HG03060 (cell line): ENCODE measurements around the gene VDAC2.

Experiments used
- ATAC-seq: cut with Tn5 transposase; IDR thresholded peaks from one replicate; pipeline ENCODE4 v1.9.1; 2021; ENCODE audit warnings: low read depth, moderate number of reproducible peaks; ENCODE audit not compliant: unreplicated experiment

The VDAC2 gene

DNA sequence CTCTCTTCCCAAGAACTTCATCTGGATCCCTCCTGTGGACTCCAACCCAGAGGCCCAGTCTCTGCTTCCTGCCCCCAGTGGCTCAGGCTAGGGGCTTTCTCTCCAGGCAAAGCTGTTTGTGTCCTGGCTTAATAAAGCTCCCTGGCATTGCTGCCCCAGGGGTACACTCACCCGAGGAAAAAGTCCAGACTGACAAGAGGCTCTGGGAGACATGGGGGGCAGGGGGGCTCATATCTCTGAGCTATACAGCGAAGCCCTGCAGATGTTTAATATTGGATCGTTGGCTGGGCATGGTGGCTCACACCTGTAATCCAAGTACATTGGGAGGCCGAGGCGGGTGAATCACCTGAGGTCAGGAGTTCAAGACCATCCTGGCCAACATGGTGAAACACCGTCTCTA, 35.9 kb downstream of the VDAC2 start:
- ATAC-seq = no peak

- ATAC-seq = no peak
Measured at GRCh38 chr10:75247797-75248196, 37.2 kb downstream of the VDAC2 start.

DNA sequence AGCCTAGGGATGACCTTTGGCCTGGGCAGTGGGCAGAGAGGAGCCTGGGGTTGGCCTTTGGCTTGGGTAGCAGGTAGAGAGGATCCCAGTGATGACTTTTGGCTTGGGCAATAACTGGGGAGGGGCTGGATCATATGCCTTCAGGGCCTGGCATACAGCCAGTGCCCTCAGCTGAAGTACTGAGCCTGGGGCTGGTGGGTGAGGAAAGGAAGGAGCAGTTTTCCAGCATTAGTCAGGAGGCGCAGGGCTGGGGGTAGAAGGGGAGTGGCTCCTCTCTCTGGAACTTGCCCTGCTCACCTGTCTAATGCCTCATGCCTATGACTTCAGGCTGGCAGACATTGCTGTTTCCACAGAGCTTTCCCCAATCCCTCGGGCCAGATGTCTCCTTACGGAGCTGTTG, 40.3 kb downstream of the VDAC2 start:
- no peak for ATAC-seq

GRCh38 chr10:75253281-75254220, 43.0 kb downstream of the VDAC2 start:
- no peak for ATAC-seq

DNA sequence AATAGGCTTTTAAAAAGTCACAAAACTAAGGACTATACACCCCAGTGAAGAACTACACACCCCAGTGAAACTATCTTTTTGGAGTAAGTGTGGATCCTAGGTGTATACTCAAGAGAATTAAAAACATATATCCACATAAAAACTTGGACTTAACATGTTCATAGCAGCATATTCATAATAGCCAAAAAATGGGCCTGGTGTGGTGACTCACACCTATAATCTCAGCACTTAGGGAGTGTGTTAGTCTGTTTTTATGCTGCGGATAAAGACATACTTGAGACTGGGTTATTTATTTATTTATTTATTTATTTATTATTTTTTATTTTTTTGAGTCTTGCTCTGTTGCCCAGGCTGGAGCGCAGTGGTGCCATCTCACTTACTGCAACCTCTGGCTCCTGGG, 44.1 kb downstream of the VDAC2 start:
- no peak for ATAC-seq

DNA sequence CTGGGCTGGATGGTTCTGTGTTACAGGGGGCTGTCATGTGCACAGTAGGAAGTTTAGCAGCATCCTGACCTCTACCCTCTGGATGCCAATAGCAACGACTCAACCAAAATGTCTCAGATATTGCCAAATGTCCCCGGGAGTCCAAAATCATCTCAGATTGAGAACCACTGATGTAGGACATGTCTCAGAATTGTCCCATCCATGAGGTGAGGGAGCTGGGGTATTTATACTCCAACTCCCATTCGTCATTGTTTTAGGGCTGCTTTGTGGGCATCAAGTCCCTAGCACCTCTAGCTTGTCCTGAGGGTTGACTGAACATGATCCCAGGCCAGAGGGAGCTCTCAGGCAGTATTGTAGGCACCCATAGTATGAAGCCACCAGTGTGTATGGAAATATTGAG, 50.4 kb downstream of the VDAC2 start:
- no peak for ATAC-seq

- ATAC-seq = no peak
Measured at GRCh38 chr10:75261813-75262705, 51.5 kb downstream of the VDAC2 start.

- no peak for ATAC-seq
Measured at GRCh38 chr10:75263806-75264205, 53.2 kb downstream of the VDAC2 start.

- ATAC-seq = no peak
Measured at GRCh38 chr10:75265856-75266255, 55.3 kb downstream of the VDAC2 start.

- ATAC-seq = no peak
Measured at GRCh38 chr10:75266945-75267344, 56.3 kb downstream of the VDAC2 start.

DNA sequence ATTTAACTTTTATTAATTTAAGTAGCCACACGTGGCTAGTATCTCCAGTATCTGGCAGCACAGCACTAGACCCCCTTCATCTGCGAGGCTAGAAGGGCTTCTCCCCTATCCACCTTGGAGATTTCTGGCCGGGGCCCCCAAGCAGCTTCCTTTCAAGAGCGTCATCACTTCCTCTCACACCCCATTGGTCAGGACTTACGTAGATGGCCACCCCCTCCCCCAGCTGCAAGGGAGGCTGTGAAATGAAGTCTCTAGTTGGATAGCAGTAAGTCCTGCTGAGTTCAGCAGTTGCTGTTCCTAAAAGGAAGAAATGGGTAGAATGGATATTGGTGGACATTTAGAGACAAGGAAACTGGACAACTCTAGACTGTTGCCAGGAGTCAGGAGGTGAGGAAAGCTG, 59.0 kb downstream of the VDAC2 start:
- no peak for ATAC-seq

DNA sequence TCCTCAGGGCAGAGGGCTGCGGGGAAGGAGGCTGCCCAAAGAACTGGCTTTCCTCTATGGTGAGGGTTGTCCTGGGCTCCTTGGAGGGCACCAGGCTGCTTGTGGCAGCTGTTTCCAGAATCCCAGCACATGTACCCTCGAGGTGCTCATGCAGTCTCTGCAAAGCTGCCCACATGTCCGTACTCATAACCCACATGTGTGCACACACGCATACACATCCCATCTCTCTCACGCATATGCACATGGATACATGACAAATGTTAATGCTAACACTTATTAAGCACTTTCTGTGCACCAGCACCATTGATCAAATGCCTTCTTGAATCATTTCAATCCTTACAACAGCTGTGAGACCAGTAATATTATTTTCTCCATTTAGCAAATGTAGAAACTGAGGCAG, 61.5 kb downstream of the VDAC2 start:
- no peak for ATAC-seq

GRCh38 chr10:75272896-75273295, 62.3 kb downstream of the VDAC2 start:
- no peak for ATAC-seq

DNA sequence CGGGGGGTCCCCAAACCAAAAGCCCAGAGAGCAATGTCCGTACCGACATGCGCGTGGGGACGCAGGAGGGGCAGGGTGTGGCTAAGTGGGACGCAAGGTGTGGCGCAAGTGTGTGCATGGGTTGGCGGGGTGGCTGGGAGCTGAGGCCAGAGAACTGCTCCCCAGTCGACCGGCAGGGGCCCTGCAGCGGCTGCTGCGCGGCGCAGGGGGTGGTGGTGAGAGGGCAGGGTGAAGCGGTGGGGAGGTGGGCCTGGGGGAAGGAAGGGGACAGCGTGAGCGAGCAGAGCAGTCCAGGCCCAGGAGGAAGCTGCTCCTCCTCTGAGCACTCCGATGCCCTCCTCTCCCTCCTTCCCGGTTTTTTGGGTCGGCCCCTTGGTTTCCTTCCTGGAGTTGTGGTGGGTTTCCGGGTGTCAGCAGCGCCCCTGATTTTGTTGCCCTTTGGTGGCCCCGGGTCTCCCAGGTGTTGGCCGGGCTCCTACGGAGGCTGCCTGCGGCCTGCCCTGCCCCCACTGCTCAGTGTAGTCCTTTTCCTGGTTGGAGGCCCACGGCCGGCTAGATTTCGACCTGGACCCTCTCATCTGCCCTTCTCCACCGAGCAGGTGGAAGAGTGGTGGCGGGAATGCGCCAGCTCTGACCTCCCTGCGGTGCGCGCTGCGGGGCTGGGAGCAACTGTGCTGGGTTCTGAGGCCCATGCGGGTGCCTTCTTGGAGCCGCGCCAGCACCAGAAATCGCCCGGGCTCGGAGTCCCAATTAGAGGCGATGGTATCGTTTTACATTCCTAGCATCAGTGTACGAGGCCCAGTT, 65.7 kb downstream of the VDAC2 start:
- no peak for ATAC-seq

DNA sequence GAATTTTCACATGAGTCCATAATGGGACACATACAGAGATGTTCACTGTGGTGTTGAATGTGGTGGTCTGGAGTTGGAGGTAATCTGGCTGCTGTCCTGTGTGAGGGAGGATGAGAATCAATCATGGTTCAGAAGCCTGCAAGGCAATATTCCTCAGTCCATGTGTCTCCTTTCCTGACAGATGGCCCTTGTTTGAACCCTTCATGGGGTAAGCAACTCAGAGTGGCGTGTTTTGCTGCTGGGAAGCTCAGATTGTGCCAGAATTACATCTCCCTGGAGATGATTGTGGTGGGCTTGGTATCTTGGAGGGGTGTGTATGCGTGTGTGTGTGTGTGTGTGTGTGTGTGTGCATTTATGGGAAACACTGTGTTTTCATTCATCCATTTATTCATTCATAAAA, 69.6 kb downstream of the VDAC2 start:
- ATAC-seq = no peak
